ENCODE data around the gene BCL11B.

Gene BCL11B

GRCh38 chr14:99287269-99287942 is 15.4 kb upstream of the BCL11B start:
- no peak for DNase-seq

- no peak for DNase-seq
Observed at GRCh38 chr14:99286761-99287160, 14.8 kb upstream of the BCL11B start.

- no peak for DNase-seq
Observed at GRCh38 chr14:99284254-99285004, 12.4 kb upstream of the BCL11B start.

- no peak for DNase-seq
Observed at GRCh38 chr14:99282261-99283050, 10.5 kb upstream of the BCL11B start.

GRCh38 chr14:99281396-99281795 is 9.4 kb upstream of the BCL11B start:
- DNase-seq, result no peak

GRCh38 chr14:99280852-99281251 is 8.9 kb upstream of the BCL11B start:
- DNase-seq, result no peak

GRCh38 chr14:99280066-99280731 is 8.2 kb upstream of the BCL11B start:
- no peak for DNase-seq

GRCh38 chr14:99278836-99279235 is 6.8 kb upstream of the BCL11B start:
- DNase-seq, result no peak

- DNase-seq, result peak in 13 of 56 donors; percentile 22 to 72 (median 50)
Observed at GRCh38 chr14:99277530-99277929, 5.5 kb upstream of the BCL11B start.

- no peak for DNase-seq
Observed at GRCh38 chr14:99276482-99276881, 4.5 kb upstream of the BCL11B start.

GRCh38 chr14:99275222-99275584 is 3.2 kb upstream of the BCL11B start:
- no peak for DNase-seq

GRCh38 chr14:99274346-99275221 is 2.6 kb upstream of the BCL11B start:
- DNase-seq, result peak in 36 of 56 donors; percentile 12 to 80 (median 54)

GRCh38 chr14:99273766-99274345 is 1.9 kb upstream of the BCL11B start:
- DNase-seq, result no peak

- no peak for DNase-seq
Observed at GRCh38 chr14:99272899-99273765, 1.1 kb upstream of the BCL11B start.

GRCh38 chr14:99272632-99272898 is 568 bp upstream of the BCL11B start:
- DNase-seq, result no peak

GRCh38 chr14:99271221-99271941 is 616 bp downstream of the BCL11B start:
- DNase-seq, result no peak

- DNase-seq, result no peak
Observed at GRCh38 chr14:99270458-99271220, 1.4 kb downstream of the BCL11B start.
